Ammon's horn (tissue), 1 donor: ENCODE results near the gene PPP1R10.

Source experiments
- DNase-seq: peaks from one replicate; pipeline ENCODE4 v3.0.0-alpha.2; 2016; ENCODE audit warnings: low spot score

PPP1R10 gene

DNA sequence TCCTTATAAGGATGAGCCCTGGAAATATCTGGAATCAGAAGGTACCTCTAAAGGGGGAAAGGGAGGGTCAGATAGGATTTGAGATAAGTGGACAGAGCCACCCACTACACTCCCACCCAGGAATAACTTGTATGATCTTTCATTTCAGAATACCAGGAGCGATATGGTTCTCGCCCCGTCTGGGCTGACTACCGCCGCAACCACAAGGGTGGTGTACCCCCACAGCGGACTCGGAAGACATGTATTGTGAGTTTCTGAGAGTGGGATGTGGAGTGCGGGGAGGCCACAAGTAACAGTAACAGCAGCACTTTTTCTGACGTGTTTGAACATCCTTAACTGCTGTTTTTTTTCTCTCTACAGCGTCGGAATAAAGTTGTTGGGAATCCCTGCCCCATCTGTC is 2.5 kb upstream of the PPP1R10 start:
- no peak for DNase-seq

DNA sequence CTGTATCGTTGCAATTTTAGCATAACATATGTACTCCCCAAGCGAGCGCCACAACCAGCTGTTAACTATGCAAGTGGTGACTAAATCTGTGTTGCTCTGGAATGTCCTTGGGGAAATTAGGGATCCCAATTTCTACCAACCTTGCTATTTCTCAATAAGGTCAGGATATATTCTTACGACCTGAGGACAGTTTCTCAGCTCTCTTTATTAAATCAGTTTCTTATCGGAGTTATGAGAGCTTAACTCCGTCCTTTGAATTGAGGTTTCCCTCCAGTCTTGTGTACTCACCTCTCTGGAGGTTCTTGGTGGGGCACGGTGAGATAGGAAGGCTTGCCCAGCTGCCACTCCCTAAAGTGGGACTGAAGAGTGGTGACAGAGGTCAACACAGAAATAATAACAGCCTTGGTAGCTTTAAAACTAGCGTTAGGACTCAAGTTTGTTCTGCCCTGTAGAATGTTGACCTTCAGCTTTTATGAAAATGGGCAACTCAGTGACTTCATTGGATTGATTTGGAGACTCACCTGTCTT is 1.3 kb upstream of the PPP1R10 start:
- no peak for DNase-seq

DNA sequence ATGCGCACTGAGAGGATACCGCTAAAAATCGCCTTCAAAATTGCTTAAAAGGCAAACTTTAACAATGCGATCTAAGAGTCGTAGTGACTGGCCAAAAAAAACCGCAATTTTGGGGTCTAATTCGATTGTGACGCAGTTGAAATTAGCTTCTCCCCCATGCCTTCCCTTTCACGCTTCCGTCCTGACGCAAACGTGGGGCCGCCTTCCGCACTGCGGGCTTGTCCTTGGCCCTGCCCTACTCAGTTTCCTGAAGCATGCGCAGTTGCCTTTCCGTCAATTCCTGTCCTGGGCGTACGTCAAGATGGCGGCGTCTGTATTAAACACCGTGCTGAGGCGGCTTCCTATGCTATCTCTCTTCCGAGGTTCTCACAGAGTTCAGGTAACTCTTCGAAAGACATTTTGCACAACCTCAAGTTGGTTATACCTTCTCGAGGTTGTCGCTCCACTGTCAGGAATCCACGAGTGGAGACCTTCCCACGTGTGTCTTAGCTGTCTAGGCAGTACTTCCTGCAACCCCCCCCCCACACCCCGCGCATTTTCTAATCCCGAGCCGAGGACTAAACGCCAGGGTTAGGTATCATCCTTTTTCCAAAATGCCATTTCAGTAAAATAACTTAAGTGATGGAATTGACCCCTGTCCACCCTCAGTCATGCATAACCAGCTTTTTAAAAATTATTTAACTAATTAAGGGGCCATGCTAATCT is 674 bp upstream of the PPP1R10 start, which contains the start of gene MRPS18B:
TSS of gene MRPS18B (plus strand) at position 276 of the 705 bp plus-strand sequence. CDS start at position 302, 26 bp downstream.
- DNase-seq: peak; percentile 99

DNA sequence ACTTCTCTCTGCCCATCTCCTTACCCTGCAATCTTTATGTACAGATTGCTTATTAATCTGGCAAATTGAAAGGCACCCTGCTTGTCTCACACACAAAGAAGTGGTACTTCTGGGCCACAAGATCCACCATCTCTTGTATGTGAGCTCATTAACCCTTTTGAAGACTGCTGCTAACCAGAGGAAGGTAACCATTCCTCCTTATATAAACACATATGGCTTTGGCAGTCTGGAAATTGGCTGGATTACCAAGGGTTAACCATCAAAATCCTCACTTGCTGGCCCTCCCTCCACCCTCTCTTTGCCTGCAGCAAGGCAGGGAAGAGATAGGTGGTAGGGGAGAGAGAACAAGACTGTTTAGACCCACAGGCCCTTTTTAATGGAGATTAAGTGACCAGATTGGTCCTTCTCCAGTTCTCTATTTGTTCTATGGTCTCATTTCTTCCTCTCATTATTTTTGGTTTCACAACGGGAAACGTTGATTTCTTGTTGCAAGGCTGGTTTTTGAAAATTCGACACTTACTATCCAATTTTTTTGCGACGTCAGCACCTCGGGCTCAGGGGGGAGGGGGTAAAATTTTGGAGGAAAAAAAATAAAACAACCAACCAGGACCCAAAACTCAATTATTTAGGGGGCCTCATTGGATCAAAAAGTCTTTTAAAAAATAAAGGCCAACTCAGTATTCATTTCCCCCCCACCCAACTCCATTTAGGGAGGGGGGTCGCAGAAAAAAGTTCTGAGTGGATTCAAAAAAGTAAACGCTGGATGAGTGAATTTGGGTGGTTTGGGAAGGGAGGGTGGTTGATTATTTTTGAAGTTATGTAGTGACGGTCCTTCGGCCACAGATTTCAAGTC is 859 bp downstream of the PPP1R10 start:
- peak; percentile 41 for DNase-seq

DNA sequence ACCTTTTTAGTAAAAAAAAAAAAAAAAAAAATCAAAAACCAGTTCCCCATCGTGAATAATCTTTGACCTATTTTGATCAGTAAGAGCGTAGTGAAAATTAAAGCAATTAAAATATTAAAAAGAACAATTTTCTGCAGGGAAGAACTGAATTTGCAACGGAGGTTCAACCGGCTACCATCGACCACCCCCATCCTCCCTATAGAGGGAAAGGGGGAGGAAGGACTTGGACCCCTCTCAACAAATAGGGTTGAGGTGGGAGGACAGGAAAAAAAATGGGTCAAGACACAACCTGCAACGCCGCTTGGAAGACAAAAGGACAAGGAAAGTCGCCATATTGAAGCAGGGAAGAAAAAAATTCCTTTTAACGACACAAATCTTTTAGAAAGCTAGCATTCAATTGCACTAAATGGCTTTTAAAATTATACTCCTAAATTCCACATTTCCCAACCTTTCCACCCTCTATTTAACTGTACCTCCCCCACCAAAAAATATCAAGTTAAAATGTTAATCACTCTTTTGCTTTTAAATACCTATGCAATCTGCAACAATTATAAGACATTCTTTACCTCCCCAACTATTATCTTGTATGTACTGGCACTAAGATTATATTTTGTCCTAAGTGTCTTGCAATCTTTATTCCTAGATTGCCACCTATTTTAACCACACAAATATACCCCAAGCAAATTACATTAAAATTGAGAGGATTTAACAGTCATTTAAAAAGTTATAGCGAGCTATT is 1.7 kb downstream of the PPP1R10 start:
- peak; percentile 66 for DNase-seq

DNA sequence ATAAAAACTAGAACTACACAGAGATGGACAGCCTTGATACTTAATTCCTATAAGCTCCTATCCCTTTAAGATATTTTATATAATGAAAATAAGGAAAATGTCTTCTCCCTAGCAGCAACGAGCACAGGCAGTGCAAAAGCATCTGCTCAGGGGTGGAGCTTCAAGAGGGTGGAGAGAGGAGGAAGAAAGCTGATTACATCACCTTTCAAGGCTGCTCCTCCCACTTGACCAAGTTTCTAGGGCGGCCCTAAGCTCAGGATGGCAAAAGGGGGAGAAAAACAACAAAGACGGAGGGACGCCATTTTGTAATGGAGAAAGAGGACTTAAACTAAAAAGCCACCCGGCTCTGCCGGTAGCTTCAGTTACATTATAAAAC is 2.2 kb downstream of the PPP1R10 start:
- DNase-seq: peak; percentile 99

DNA sequence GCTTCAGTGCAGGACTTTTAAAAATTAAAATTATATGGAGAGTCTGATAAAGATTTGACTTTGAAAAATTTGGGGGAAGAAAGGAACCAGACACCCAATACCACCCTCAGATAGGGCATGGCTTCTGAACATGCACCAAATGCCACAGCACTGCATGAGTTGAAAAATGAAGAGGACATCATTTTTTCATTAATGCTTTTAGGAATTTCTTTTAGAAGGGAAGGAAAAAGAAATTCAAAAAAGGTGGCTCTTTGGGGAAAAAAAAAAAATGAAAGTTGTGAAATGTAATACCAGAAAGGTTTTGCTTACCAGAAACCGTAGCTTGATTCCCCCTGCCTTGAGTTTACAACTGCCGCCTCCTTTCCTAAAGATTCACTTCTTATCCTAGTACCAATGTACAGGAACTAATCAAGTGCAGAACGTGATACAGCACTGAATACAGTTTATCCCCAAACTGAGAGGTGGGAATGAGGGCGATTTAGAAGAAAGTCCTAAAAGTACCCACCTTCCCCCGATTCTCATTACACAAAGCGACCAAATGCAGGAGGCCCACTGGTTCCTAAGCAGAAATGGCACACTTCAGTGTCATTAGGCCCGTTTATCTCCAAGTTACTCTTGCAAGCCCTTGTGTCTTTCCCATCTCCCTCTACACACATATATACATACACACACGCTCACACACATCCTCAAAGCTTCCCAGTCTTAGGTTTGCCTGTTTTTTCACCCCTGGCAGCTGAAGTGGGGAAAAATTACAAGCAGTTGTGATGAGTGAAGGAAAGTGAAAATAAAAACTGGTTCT is 2.8 kb downstream of the PPP1R10 start:
- peak; percentile 42 for DNase-seq

DNA sequence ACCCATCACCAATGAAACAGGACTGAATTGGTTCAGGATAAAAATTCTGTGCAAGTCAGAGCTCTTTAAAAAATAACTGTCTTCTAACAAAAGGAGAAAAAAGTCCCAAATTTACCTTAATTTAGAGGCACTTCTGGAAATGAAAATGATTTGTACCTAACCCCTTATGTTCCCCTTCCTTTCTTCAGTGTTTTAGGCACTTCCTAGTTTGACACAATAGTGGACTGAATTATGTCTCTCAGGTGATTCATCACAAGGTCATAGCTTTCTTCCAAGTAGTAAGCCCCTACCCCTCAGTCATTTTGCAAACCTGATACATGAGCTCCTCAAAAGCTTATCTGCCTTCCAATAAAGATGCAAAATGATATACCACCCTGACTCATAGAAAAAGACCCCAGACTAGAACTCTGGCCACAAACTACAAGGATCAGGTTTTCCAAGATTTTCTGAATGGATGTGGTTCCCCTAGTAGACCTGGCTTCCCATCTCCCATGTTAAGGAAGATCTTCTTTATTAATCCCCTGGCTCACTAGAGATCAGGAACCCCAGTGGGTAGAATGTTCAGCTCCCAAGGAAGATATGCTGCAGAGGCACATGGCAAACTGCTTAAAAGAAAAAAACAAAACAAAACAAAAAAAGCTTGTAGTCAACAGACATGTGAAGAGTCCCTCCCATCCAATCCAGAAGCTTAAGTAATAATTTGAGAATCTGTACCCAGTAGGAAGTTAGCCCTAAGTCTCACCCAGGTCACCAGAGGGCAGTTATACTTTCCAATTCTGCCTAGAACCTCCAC is 3.6 kb downstream of the PPP1R10 start:
- DNase-seq: no peak

DNA sequence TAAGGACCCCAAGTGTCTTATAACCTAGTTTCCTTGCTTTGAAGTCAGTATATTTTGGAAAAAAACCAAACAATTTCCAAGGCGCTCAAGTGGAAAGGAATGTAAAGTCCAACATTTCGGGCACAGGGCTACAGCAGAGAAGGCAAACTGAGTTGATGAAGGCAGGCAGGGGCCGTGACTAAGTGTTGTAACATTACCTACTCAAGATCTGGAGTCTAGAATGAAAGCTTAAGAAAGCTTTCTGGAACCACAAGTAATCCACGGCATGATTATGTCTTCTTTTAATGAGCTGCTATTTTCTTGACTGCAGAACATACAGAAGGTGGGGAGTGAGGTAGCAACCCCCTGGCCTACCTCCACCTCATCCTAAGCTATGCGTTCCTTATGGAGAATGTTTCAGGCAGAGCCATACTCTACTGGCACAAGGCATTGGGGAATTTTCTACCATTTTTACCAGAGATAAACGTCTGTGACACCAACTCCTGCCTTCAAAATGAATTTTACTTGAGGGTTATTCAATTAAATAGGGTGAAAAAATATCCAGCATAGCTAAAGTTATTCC is 4.3 kb downstream of the PPP1R10 start:
- DNase-seq: no peak

DNA sequence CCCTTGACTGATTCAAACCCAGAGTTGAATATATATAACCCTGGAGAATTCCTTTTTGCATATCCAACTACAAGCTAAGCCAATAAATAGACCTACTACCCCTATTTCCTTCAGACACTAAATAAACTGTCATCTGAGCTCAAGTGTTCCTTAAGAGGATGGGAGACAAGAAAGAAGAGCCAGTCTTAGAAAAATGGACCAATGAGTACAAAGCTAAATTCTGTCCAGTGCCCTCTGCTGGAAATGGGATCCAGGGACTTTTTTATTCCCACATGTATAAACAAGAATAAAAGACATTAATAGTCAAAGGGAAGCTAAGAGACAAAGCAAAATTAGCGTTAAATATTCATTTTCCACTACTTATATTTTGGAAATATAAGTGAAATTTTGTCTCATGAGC is 4.8 kb downstream of the PPP1R10 start:
- no peak for DNase-seq

DNA sequence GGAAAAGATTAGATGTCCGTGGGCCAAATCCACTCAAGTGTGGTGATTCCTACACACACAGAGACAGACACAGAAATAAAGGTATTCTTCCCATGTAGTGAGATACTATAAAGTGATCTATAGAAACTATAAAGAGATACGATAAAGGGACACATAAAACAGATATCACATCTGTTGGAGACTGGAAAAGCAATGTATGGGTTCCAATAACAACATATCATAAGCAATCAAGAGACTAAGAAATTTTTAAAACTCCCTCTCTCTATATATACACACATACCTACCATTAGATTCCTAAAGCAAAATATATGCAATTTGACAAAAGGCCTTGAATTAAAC is 5.2 kb downstream of the PPP1R10 start:
- DNase-seq: no peak

DNA sequence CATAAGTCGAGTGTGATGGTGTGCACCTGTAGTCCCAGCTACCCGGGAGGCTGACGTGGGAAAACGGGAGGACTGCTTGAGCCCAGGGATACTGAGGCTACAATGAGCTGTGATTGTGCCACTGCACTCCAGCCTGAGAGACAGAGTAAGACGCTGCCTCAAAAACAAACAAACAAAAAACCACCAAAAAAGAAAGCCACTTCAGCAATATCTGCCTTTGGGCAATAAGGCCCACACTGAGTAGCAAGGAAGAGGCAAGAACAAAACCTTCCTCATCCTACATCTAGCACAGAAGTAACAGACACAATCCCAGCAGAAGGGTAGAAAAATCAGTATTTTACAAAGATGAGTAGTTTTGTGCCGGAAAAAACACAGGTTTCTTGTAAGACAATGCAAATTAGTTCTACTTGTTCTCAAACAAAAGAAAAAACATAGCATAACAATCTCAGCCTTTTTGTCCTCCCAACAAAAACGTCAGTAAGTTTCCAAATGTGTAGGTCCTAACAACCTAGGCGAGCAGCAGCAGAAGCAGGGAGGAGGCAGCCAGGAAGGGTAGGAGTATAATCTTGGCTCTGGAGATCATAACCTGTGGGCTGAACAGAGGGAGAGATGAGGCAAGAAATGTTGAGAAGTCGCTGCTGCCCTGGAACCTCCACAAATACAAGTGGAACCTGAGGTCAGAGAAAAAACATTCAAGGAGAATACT is 5.7 kb downstream of the PPP1R10 start:
- no peak for DNase-seq

DNA sequence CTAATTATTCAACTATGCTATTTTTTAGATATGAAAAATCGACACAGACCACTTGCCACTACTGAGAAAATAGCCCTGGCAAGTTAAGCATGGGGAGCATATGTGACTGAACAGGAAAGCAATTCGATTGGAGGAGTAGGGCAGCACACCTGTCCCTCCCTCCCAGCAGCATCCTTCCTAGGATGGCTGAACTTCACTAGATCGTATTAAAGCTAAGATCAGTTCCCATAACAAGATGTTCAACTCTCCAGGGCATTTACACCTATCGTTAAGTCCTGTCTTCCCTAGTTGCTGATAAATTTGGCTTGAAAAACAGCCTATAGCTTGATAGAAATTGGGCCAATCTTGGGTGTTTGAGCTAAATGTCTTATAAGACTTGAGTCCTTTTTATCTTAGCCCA is 7.0 kb downstream of the PPP1R10 start:
- no peak for DNase-seq

DNA sequence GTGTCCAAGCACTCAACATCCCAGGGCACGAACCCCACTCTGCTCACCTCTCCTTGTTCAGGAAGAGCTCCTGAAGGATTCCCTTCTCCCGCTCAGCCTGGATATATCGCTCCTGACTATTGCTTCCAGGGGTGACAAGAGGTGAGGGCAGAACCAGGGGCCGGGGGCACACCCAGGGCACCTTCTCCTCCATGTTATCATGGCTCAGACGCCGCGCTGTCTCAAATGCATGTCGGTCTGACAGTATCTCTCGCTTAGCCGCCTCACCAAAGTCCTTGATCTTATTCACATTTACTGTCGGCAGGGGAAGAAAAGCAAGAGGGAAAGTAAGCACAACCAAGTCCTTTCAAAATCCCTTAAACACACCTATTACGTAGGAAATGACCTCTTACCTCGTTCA is 13.1 kb downstream of the PPP1R10 start:
- DNase-seq: no peak

DNA sequence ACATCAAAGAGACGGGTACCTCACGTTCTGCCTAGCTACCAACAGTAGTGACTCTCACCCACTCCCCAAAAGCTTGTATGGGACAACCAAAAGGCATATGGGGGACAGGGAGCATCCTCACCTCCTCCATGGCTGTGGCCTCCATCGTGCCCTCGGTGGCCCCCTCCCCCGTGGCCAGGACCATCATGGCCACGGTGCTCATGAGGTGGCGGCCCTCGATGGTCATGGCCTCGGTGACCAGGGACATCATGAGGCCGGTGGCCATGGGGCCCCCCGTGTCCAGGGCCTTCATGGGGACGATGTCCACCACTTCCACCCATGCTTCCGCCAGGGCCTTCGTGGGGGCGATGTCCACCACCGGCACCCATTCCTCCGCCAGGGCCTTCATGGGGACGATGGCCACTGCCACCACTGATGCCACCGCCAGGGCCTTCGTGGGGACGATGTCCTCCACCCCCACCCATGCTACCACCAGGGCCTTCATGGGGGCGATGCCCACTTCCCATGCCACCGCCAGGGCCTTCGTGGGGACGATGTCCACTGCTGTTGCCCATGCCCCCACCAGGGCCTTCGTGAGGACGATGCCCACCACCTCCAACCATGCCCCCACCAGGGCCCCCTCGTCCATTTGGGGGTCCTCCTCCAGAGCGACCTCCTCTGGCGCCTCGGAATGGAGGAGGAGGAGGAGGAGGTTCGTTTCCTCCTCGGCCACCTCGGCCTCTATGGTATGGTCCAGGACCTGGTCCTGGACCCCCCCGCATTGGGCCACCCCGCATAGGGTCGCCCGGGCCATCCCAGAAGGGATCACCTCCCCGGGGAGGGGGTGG is 15.0 kb downstream of the PPP1R10 start:
- DNase-seq: no peak

DNA sequence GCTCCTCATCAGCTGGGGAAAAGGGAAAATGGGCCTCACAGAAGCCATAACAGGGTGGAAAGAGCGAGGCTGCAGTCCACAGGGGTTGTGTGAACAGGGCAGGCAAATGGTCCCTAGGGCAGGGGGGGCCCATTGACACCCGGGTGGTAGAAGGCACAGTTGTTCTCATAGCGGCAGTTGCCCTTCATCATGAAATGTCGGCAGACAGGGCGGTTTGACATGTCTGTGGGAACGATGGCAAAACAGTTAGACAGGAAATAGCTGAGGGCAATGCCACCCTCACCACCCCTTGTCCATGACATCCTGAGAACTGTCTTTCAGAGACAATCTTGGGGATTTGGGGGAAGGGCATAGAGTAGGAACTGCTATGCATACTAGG is 15.6 kb downstream of the PPP1R10 start:
- DNase-seq: no peak

DNA sequence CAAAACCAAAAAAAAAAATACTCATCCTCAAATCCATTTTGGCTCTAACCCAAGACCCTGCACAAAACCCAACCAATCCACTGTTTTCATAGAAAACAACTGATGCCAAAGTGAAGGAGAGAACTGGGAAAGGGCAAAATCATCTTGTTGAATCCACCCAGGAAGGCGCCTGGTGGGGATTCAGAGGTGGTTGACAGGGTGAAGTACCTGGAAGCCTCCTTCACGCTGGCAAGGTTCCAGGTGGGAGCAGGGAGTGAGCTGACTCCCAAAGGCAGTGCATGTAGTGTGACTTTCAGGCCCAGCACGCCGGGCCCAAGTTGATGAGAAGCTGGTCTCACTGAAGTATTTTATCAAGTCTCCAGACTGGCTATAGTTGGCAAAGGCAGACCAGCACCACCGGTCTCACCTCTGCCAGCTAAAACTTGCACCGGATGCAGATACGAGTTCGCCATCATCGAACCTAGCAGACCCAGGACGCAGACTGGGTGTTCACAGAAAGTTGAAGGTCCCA is 16.5 kb downstream of the PPP1R10 start:
- no peak for DNase-seq

DNA sequence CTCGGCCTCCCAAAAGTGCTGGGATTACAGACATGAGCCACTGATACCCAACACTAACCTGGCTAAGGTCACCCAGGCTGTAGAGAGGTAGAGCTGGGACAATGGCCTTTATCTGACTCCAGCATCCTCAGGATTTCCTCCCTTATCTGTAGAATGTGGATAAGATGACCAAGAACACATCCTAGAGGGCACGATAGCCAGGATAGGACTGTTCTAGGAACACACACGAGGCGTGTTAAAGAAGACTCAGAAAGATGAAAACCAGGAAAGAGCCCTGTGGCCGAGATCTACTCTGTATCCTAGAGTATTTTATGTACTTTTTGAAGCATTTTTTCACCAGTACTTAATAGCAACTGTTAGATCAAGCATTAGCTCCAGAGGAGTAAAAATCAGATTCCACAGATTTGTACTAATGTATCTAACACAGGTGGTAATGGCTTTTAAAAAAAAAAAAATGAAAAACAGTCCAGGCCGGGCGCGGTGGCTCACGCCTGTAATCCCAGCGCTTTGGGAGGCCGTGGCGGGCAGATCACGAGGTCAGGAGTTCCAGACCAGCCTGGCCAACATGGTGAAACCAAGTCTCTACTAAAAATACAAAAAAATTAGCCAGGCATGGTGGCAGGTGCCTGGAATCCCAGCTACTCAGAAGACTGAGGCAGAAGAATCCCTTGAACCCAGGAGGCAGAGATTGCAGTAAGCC is 17.3 kb downstream of the PPP1R10 start:
- no peak for DNase-seq
